NCI-H524 treated with DMSO at 0.1 percent for 48 hours (cell line): ENCODE measurements around the gene MLST8.
"Not testable (repeated sequence)": the region's sequence is repeated elsewhere in the genome, so short reads cannot be mapped to it uniquely, and the experiment has no call there.

ENCODE experiments used
- DNase-seq: peaks from one replicate; lab custom pipeline; 2025; lab: John Stamatoyannopoulos, UW

MLST8 gene

GRCh38 chr16:2246301-2246885 lies 41.1 kb downstream of the MLST8 start:
- DNase-seq: no peak

GRCh38 chr16:2250652-2251295 lies 45.5 kb downstream of the MLST8 start:
- DNase-seq: no peak

- peak; percentile 75 for DNase-seq
Observed at GRCh38 chr16:2251296-2252111, 46.2 kb downstream of the MLST8 start, which contains the start of gene ECI1. Gene ECI1 (minus strand): TSS chr16:2251587. CDS start chr16:2251566, 21 bp downstream.

GRCh38 chr16:2252806-2253148 lies 47.5 kb downstream of the MLST8 start:
- no peak for DNase-seq

- no peak for DNase-seq
Observed at GRCh38 chr16:2253293-2253692, 48.0 kb downstream of the MLST8 start.

GRCh38 chr16:2256531-2257140 lies 51.4 kb downstream of the MLST8 start:
- DNase-seq: no peak

- no peak for DNase-seq
Observed at GRCh38 chr16:2257726-2258125, 52.5 kb downstream of the MLST8 start.

- DNase-seq: not testable (repeated sequence)
Observed at GRCh38 chr16:2258530-2258929, 53.3 kb downstream of the MLST8 start.
